Cardiac muscle cell (in vitro differentiated cells and primary cell): ENCODE measurements around the gene NUDT8. TPM values are rescaled to one million over a fixed set of nuclear protein-coding genes. Genes with fewer than 3 reads are reported as not detected.
"Not testable (repeated sequence)": the region's sequence is repeated elsewhere in the genome, so short reads cannot be mapped to it uniquely, and the experiment has no call there.

Source experiments
- DNase-seq, 2 donors: peaks; one replicate each; pipeline versions ENCODE4 v3.0.0 to v3.0.0-alpha.2; 2010 to 2017; ENCODE audit warnings: low read depth in 1 of 2, low spot score in 1 of 2
- H3K27ac ChIP-seq: fragments of 200-600 bp; sonication (generic); 2 replicates; pipeline ENCODE4 v1.5.1; 2016
- H3K27me3 ChIP-seq: fragments of 200-600 bp; sonication (generic); 2 replicates; pipeline ENCODE4 v1.6.0; 2016; ENCODE audit warnings: control low read depth
- H3K36me3 ChIP-seq: fragments of 200-600 bp; sonication (generic); 2 replicates; pipeline ENCODE4 v1.5.1; 2016; ENCODE audit warnings: control low read depth
- H3K4me1 ChIP-seq: fragments of 200-600 bp; sonication (generic); 2 replicates; pipeline ENCODE4 v1.8.1; 2017; ENCODE audit warnings: low read depth, mild to moderate bottlenecking, mixed run types
- H3K4me3 ChIP-seq: fragments of 200-600 bp; sonication (generic); 2 replicates; pipeline ENCODE4 v1.5.1; 2016; ENCODE audit warnings: mild to moderate bottlenecking
- H3K9me3 ChIP-seq: fragments of 200-600 bp; sonication (generic); 2 replicates; pipeline ENCODE4 v1.5.1; 2017; ENCODE audit warnings: low read depth, mild to moderate bottlenecking, control low read depth
- polyA plus RNA-seq: library from polyadenylated mRNA; unstranded; fragments of >200 nt; fragmentation: Nextera tagmentation; extraction: Ambion mirVana; gene quantifications from 2 replicates; pipeline ENCODE4 v1.2.1, GENCODE V29; 2016
- total RNA-seq: library from RNA; depleted of rRNA; stranded (reverse); fragments of >200 nt; gene quantifications from 2 replicates; pipeline ENCODE4 v1.2.3, GENCODE V29; 2016
- TF ChIP-seq, protein P1 (sequence below): IDR thresholded peaks from 2 replicates; pipeline ENCODE4 v1.5.1; 2012; ENCODE audit warnings: low read depth, mild to moderate bottlenecking, low read length

NUDT8 gene
- total and polyA plus RNA-seq, 2 experiments from 2014 or later = 6.9 to 17.3 TPM

GRCh38 chr11:67662835-67663531 is 33.2 kb upstream of the NUDT8 start:
- H3K27me3 ChIP-seq = no peaks in the 10 kb centered on the region
- no peaks in the 10 kb centered on the region for H3K4me1 ChIP-seq
- DNase-seq = no peak
- H3K27ac ChIP-seq = no peak overlapping the region
- H3K9me3 ChIP-seq = no peaks in the 10 kb centered on the region
- H3K4me3 ChIP-seq = no peak overlapping the region
- TF ChIP-seq, protein P1, sequence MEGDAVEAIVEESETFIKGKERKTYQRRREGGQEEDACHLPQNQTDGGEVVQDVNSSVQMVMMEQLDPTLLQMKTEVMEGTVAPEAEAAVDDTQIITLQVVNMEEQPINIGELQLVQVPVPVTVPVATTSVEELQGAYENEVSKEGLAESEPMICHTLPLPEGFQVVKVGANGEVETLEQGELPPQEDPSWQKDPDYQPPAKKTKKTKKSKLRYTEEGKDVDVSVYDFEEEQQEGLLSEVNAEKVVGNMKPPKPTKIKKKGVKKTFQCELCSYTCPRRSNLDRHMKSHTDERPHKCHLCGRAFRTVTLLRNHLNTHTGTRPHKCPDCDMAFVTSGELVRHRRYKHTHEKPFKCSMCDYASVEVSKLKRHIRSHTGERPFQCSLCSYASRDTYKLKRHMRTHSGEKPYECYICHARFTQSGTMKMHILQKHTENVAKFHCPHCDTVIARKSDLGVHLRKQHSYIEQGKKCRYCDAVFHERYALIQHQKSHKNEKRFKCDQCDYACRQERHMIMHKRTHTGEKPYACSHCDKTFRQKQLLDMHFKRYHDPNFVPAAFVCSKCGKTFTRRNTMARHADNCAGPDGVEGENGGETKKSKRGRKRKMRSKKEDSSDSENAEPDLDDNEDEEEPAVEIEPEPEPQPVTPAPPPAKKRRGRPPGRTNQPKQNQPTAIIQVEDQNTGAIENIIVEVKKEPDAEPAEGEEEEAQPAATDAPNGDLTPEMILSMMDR = no peak
- H3K36me3 ChIP-seq = no peaks in the 10 kb centered on the region

GRCh38 chr11:67662142-67662834 is 32.6 kb upstream of the NUDT8 start:
- Histone ChIP-seq H3K4me3 (no peak overlapping the region), H3K9me3 (no peaks in the 10 kb centered on the region), H3K36me3 (no peaks in the 10 kb centered on the region), H3K4me1 (no peaks in the 10 kb centered on the region), H3K27me3 (no peaks in the 10 kb centered on the region), H3K27ac (no peak overlapping the region)
- no peak for DNase-seq
- TF ChIP-seq, protein P1 = no peak

GRCh38 chr11:67660752-67661151 is 31.0 kb upstream of the NUDT8 start:
- H3K4me1 ChIP-seq, H3K9me3 ChIP-seq, H3K27me3 ChIP-seq, H3K27ac ChIP-seq, DNase-seq, H3K36me3 ChIP-seq, H3K4me3 ChIP-seq: not testable (repeated sequence)

GRCh38 chr11:67659651-67660165 is 30.0 kb upstream of the NUDT8 start:
- H3K4me1 ChIP-seq, H3K27ac ChIP-seq, H3K9me3 ChIP-seq, DNase-seq, H3K27me3 ChIP-seq, H3K4me3 ChIP-seq, H3K36me3 ChIP-seq: not testable (repeated sequence)

GRCh38 chr11:67657300-67657699 is 27.6 kb upstream of the NUDT8 start:
- DNase-seq = no peak
- H3K36me3 ChIP-seq = no peaks in the 10 kb centered on the region
- H3K27ac ChIP-seq = no peak overlapping the region
- TF ChIP-seq, protein P1 = no peak
- H3K4me1 ChIP-seq = no peaks in the 10 kb centered on the region
- no peaks in the 10 kb centered on the region for H3K9me3 ChIP-seq
- no peak overlapping the region for H3K4me3 ChIP-seq
- H3K27me3 ChIP-seq = no peaks in the 10 kb centered on the region

DNA sequence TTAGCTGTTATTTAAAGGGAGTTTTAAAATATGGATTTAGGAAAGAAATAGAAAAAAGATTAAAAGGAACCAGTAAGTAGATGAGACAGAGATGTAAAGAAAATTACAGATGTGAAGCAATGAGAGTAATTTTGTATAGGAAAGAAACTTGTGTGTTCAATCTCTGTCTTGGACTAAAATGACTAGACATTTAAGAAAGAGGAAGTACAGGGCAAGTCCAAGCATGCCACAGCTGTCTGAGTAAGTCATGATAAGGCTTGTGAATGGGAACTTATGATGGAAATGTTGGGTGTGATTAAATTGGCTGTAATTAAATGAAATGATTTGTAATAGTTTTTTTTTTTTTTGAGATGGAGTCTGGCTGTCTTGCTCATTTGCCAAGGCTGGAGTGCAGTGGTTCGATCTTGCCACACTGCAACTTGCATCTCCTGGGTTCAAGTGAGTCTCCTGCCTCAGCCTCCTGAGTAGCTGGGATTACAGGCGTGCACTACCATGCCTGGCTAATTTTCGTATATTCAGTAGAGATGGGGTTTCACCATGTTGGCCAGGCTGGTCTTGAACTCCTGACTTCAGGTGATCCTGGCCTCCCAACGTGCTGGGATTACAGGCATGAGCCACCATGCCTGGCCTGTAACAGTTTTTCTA is 26.7 kb upstream of the NUDT8 start:
- no peaks in the 10 kb centered on the region for H3K36me3 ChIP-seq
- DNase-seq = no peak
- no peaks in the 10 kb centered on the region for H3K27me3 ChIP-seq
- H3K4me1 ChIP-seq = no peaks in the 10 kb centered on the region
- H3K4me3 ChIP-seq = no peak overlapping the region
- H3K9me3 ChIP-seq = no peaks in the 10 kb centered on the region
- TF ChIP-seq, protein P1 = no peak
- H3K27ac ChIP-seq = no peak overlapping the region
